ENCODE results near the gene TMEM19.
"Not testable (repeated sequence)": the region's sequence is repeated elsewhere in the genome, so short reads cannot be mapped to it uniquely, and the experiment has no call there.

The TMEM19 gene

GRCh38 chr12:71665090-71665463 is 20.8 kb upstream of the TMEM19 start:
- no peak for DNase-seq (ENCODE audit: low read depth in 2 of 2)

GRCh38 chr12:71666259-71666658 is 19.6 kb upstream of the TMEM19 start:
- no peak for DNase-seq (ENCODE audit: low read depth in 2 of 2)

GRCh38 chr12:71671311-71671710 is 14.6 kb upstream of the TMEM19 start:
- no peak for DNase-seq (ENCODE audit: low read depth in 2 of 2)

GRCh38 chr12:71671816-71672215 is 14.1 kb upstream of the TMEM19 start:
- DNase-seq (ENCODE audit: low read depth in 2 of 2): no peak

- no peak for DNase-seq (ENCODE audit: low read depth in 2 of 2)
Observed at GRCh38 chr12:71682466-71682865, 3.4 kb upstream of the TMEM19 start.

GRCh38 chr12:71683633-71684032 is 2.2 kb upstream of the TMEM19 start:
- DNase-seq (ENCODE audit: low read depth in 2 of 2): no peak

- DNase-seq (ENCODE audit: low read depth in 2 of 2): no peak
Observed at GRCh38 chr12:71684081-71684480, 1.8 kb upstream of the TMEM19 start.

- no peak for DNase-seq (ENCODE audit: low read depth in 2 of 2)
Observed at GRCh38 chr12:71685312-71685906, 473 bp upstream of the TMEM19 start.

GRCh38 chr12:71686658-71687025 is 760 bp downstream of the TMEM19 start:
- DNase-seq (ENCODE audit: low read depth in 2 of 2): no peak

GRCh38 chr12:71687172-71687571 is 1.3 kb downstream of the TMEM19 start:
- DNase-seq (ENCODE audit: low read depth in 2 of 2): not testable (repeated sequence)

GRCh38 chr12:71688961-71689570 is 3.2 kb downstream of the TMEM19 start:
- no peak for DNase-seq (ENCODE audit: low read depth in 2 of 2)

- no peak for DNase-seq (ENCODE audit: low read depth in 2 of 2)
Observed at GRCh38 chr12:71691504-71692129, 5.7 kb downstream of the TMEM19 start.

GRCh38 chr12:71693126-71693525 is 7.2 kb downstream of the TMEM19 start:
- DNase-seq (ENCODE audit: low read depth in 2 of 2): no peak

GRCh38 chr12:71693651-71694050 is 7.8 kb downstream of the TMEM19 start:
- DNase-seq (ENCODE audit: low read depth in 2 of 2): not testable (repeated sequence)

GRCh38 chr12:71694099-71694820 is 8.4 kb downstream of the TMEM19 start:
- no peak for DNase-seq (ENCODE audit: low read depth in 2 of 2)

GRCh38 chr12:71695782-71696181 is 9.9 kb downstream of the TMEM19 start:
- no peak for DNase-seq (ENCODE audit: low read depth in 2 of 2)

- not testable (repeated sequence) for DNase-seq (ENCODE audit: low read depth in 2 of 2)
Observed at GRCh38 chr12:71702181-71702580, 16.3 kb downstream of the TMEM19 start.

- DNase-seq (ENCODE audit: low read depth in 2 of 2): no peak
Observed at GRCh38 chr12:71702590-71702989, 16.7 kb downstream of the TMEM19 start.

- DNase-seq (ENCODE audit: low read depth in 2 of 2): no peak
Observed at GRCh38 chr12:71703206-71703605, 17.3 kb downstream of the TMEM19 start.

GRCh38 chr12:71704920-71705319 is 19.0 kb downstream of the TMEM19 start:
- DNase-seq (ENCODE audit: low read depth in 2 of 2): no peak

GRCh38 chr12:71708658-71709057 is 22.8 kb downstream of the TMEM19 start:
- no peak for DNase-seq (ENCODE audit: low read depth in 2 of 2)

- DNase-seq (ENCODE audit: low read depth in 2 of 2): no peak
Observed at GRCh38 chr12:71710276-71711125, 24.6 kb downstream of the TMEM19 start.
